ENCODE measurements around the gene NOS3. TPM values are rescaled to one million over a fixed set of nuclear protein-coding genes. Genes with fewer than 3 reads are reported as not detected.

NOS3 gene
- polyA plus RNA-seq, 4 donors = 9.5 to 15.3 (median 12.9) TPM

GRCh38 chr7:150977382-150978125, 13.3 kb upstream of the NOS3 start:
- no peak for DNase-seq (ENCODE audit: low read depth in 4 of 4, low spot score in 2 of 4)

DNA sequence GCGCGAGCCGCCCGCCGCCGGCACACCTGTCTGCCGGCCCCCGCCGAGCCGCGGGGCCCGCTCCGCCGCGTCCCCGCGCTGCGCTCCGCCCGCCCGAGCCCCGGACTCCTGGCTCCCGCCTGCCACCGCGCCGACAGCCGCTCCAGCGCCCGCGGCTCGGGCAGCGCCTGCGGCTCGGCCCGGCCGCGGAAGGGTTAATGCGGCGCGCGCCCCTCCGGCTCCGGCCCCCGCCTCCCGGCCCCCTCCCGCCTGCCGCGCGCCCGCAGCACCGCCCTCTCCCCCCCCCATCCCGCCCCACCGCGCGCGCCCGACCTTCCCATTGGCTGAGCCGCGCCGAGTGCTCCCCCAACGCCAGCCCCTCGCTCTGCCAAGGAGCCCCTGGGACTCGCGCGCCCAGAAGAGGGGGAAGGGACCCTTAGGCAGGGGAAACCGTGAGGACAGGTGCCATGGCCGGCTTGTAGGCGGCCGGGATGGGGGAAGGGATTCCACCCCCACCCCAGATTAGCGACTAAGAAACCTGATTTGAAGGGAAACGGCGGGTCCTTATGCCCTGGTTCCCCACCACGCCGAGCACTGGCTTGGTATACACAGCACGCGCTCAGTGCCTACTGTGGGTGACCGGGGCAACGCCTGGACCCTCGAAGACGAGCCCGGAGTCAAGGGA, 12.6 kb upstream of the NOS3 start, which contains the start of gene KCNH2:
Gene KCNH2, minus strand, starts transcription at position 196 of the 664 bp plus-strand sequence. CDS start 408 bp downstream, outside the sequence.
- no peak for DNase-seq (ENCODE audit: low read depth in 4 of 4, low spot score in 2 of 4)

GRCh38 chr7:150979713-150980390, 11.0 kb upstream of the NOS3 start:
- no peak for DNase-seq (ENCODE audit: low read depth in 4 of 4, low spot score in 2 of 4)

- DNase-seq (ENCODE audit: low read depth in 4 of 4, low spot score in 2 of 4) = no peak
Measured at GRCh38 chr7:150980663-150981062, 10.2 kb upstream of the NOS3 start.

GRCh38 chr7:150981644-150982043, 9.2 kb upstream of the NOS3 start:
- DNase-seq (ENCODE audit: low read depth in 4 of 4, low spot score in 2 of 4) = no peak

- no peak for DNase-seq (ENCODE audit: low read depth in 4 of 4, low spot score in 2 of 4)
Measured at GRCh38 chr7:150982351-150982750, 8.5 kb upstream of the NOS3 start.

GRCh38 chr7:150983893-150984368, 6.9 kb upstream of the NOS3 start:
- peak in 1 of 4 donors; percentile 75 for DNase-seq (ENCODE audit: low read depth in 4 of 4, low spot score in 2 of 4)

DNA sequence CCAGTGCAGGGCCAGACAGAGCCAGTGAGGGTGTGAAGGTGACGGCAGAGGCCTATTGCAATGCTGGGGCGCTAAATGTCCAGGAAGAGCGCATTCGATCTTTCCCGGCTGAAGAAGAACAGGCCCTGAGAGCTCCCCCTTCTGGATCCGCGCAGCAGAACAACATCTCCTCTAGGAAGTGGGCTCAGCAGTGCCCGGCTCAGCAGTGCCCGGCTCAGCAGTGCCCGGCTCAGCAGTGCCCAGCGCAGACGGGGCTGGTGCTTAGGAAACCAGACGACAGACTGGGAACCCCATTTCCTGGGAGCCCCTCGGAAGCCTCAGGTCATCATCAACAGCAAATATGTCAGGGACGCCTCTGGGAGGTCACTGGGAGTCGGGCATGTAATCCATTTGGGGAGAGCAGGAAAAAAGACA, 4.7 kb upstream of the NOS3 start:
- no peak for DNase-seq (ENCODE audit: low read depth in 4 of 4, low spot score in 2 of 4)

DNA sequence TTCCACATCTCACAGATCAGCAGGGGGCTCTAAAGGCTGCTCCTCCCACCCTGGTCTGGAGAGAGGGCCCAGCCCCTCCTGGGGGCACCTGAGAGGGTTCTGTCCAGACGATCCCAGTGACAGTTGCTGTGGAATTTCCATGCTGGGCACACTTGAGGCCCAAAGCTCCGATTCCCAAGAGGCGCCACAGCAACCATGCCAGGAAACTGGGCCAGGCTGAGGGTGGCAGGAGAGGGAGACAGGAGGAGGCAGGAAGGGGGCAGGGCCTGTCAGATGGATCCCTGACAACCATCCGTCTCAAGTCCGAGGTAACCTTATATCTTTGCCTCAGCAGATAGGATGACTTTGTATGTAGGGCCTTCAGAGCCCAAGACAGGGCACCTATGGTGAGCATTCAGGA, 4.3 kb upstream of the NOS3 start:
- DNase-seq (ENCODE audit: low read depth in 4 of 4, low spot score in 2 of 4) = no peak

DNA sequence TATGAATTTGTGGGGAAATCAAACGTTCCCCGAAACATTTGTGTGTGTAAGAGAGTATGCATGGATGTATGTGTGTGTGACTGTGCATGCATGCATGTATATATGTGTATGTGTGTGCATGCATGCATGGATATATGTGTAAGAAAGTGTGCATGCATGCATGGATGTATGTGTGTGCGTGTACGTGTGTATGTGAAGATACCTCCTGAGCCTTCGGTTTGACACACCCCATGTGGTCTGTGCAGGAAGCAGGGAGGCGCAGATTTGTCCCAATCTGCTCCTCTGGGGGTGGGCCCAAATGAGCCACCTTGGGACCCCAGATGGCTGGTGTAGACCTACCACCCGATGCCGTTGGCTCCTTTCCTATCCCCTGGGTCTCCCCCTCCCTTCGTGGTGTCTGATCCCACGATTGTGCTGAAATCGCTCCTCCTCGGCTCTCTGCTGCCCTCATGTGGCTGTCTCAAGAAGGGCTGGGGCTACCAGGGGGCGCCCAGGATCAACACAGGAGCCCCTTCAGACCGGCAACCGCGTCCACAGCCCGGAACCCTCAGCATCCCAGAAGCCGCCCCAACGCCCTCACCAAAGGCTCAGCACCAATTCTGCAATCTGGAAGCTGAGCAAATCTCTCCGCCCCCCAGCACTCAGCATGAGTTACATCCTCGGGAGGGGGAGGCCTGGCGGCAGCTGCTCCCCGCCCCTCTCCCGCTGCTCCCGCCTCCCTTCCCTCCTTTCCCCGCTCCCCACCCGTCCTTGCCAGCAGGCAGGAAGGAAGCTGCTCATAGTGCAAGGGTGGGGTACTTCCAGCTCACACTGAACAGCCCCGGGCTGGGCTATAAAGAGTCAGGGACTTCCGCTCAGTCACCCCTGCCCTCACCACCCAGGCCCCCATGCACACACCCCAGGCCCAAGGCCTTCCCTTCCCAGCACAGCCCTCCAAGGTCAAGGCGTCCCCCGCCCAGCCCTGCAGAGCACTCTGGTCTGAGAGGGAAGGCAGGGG, 2.3 kb upstream of the NOS3 start:
- no peak for DNase-seq (ENCODE audit: low read depth in 4 of 4, low spot score in 2 of 4)

DNA sequence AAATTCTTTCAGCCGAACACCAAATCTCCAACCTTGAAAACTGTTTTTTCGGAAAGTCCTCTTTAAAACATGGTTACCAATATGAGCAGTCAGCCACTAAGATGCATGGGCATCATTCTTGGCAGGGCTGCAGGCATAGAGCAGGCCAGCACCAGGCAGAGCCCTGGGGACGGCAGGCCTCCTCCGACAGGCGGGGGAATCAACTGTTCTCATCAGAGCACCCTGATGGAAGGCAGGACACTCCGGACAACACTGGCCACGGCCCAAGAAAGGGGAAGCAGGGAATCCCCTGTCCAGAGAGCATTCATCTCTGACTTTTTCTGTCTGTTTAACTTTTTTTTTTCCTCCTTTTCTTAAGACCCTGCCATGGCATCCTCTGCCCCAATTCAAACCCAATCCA, 1.4 kb upstream of the NOS3 start:
- no peak for DNase-seq (ENCODE audit: low read depth in 4 of 4, low spot score in 2 of 4)

DNA sequence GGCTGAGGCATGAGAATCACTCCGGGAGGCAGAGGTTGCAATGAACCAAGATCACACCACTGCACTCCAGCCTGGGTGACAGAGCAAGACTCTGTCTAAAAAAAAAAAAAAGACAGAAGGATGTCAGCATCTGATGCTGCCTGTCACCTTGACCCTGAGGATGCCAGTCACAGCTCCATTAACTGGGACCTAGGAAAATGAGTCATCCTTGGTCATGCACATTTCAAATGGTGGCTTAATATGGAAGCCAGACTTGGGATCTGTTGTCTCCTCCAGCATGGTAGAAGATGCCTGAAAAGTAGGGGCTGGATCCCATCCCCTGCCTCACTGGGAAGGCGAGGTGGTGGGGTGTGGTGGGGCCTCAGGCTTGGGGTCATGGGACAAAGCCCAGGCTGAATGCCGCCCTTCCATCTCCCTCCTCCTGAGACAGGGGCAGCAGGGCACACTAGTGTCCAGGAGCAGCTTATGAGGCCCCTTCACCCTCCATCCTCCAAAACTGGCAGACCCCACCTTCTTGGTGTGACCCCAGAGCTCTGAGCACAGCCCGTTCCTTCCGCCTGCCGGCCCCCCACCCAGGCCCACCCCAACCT, 1.3 kb downstream of the NOS3 start:
- no peak for DNase-seq (ENCODE audit: low read depth in 4 of 4, low spot score in 2 of 4)

DNA sequence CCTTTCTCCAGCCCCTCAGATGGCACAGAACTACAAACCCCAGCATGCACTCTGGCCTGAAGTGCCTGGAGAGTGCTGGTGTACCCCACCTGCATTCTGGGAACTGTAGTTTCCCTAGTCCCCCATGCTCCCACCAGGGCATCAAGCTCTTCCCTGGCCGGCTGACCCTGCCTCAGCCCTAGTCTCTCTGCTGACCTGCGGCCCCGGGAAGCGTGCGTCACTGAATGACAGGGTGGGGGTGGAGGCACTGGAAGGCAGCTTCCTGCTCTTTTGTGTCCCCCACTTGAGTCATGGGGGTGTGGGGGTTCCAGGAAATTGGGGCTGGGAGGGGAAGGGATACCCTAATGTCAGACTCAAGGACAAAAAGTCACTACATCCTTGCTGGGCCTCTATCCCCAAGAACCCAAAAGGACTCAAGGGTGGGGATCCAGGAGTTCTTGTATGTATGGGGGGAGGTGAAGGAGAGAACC, 2.1 kb downstream of the NOS3 start:
- no peak for DNase-seq (ENCODE audit: low read depth in 4 of 4, low spot score in 2 of 4)

DNA sequence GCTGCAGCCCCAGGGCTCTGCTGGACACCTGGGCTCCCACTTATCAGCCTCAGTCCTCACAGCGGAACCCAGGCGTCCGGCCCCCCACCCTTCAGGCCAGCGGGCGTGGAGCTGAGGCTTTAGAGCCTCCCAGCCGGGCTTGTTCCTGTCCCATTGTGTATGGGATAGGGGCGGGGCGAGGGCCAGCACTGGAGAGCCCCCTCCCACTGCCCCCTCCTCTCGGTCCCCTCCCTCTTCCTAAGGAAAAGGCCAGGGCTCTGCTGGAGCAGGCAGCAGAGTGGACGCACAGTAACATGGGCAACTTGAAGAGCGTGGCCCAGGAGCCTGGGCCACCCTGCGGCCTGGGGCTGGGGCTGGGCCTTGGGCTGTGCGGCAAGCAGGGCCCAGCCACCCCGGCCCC, 2.7 kb downstream of the NOS3 start:
- no peak for DNase-seq (ENCODE audit: low read depth in 4 of 4, low spot score in 2 of 4)

- no peak for DNase-seq (ENCODE audit: low read depth in 4 of 4, low spot score in 2 of 4)
Measured at GRCh38 chr7:150994141-150994837, 3.5 kb downstream of the NOS3 start.

GRCh38 chr7:150994838-150995510, 4.2 kb downstream of the NOS3 start:
- DNase-seq (ENCODE audit: low read depth in 4 of 4, low spot score in 2 of 4) = no peak

- DNase-seq (ENCODE audit: low read depth in 4 of 4, low spot score in 2 of 4) = no peak
Measured at GRCh38 chr7:150996376-150997074, 5.7 kb downstream of the NOS3 start.

- DNase-seq (ENCODE audit: low read depth in 4 of 4, low spot score in 2 of 4) = no peak
Measured at GRCh38 chr7:150997075-150997511, 6.3 kb downstream of the NOS3 start.

Data from left renal cortex interstitium (tissue), 4 donors.